GM23338 (cell line): ENCODE data around the gene COG1. TPM values are rescaled to one million over a fixed set of nuclear protein-coding genes. Genes with fewer than 3 reads are reported as not detected.

Experiments
- ATAC-seq: fragments of 200-7000 bp; cut with Tn5 transposase; 3 replicates; pipeline ENCODE4 v1.9.1; 2020
- DNase-seq: peaks from one replicate; pipeline ENCODE4 v3.0.0-alpha.2; 2015; ENCODE audit warnings: low spot score
- H2AFZ ChIP-seq: fragments of 200-600 bp; sonication (generic); 2 replicates; pipeline ENCODE4 v1.8.0; 2016; ENCODE audit warnings: antibody characterized with exemption, mild to moderate bottlenecking, moderate library complexity
- H3F3A ChIP-seq: fragments of 200-600 bp; sonication (generic); replicated peaks from 2 replicates; pipeline ENCODE4 v1.8.0; 2017; ENCODE audit warnings: antibody characterized with exemption, mixed run types, low read depth
- H3K27ac ChIP-seq: fragments of 200-600 bp; sonication (generic); 2 replicates; pipeline ENCODE4 v1.6.1; 2016; ENCODE audit warnings: low read depth
- H3K27me3 ChIP-seq: fragments of 200-600 bp; sonication (generic); 2 replicates; pipeline ENCODE4 v1.8.0; 2016; ENCODE audit warnings: mild to moderate bottlenecking, mixed run types, moderate library complexity; ENCODE audit not compliant: insufficient read depth
- H3K36me3 ChIP-seq: fragments of 200-600 bp; sonication (generic); 2 replicates; pipeline ENCODE4 v1.8.0; 2016; ENCODE audit warnings: mild to moderate bottlenecking; ENCODE audit not compliant: insufficient read depth
- H3K4me1 ChIP-seq: fragments of 200-600 bp; sonication (generic); 2 replicates; pipeline ENCODE4 v1.8.0; 2016; ENCODE audit warnings: mild to moderate bottlenecking, moderate library complexity; ENCODE audit not compliant: insufficient read depth
- H3K4me2 ChIP-seq: fragments of 200-600 bp; sonication (generic); 2 replicates; pipeline ENCODE4 v1.7.1; 2017; ENCODE audit warnings: mixed run types
- H3K4me3 ChIP-seq: fragments of 200-600 bp; sonication (generic); 2 replicates; pipeline ENCODE4 v1.6.1; 2016; ENCODE audit warnings: mixed run types
- H3K79me2 ChIP-seq: fragments of 200-600 bp; sonication (generic); replicated peaks from 2 replicates; pipeline ENCODE4 v1.8.0; 2017; ENCODE audit warnings: mild to moderate bottlenecking; ENCODE audit not compliant: insufficient read depth
- H3K9me2 ChIP-seq: fragments of 200-600 bp; sonication (generic); 2 replicates; pipeline ENCODE4 v1.8.0; 2017; ENCODE audit not compliant: insufficient read depth
- H4K20me1 ChIP-seq: fragments of 200-600 bp; sonication (generic); replicated peaks from 2 replicates; pipeline ENCODE4 v1.8.0; 2017; ENCODE audit warnings: mild to moderate bottlenecking; ENCODE audit not compliant: insufficient read depth
- H3K27ac Mint-ChIP-seq: 2 replicates; pipeline ENCODE4 v1.8.0; 2020; ENCODE audit warnings: inconsistent platforms, mild to moderate bottlenecking, moderate library complexity, mixed read lengths
- H3K27me3 Mint-ChIP-seq: 3 replicates; pipeline ENCODE4 v1.8.0; 2022; ENCODE audit warnings: low read depth, mild to moderate bottlenecking, moderate library complexity, mixed read lengths, inconsistent platforms; ENCODE audit not compliant: insufficient read depth, poor library complexity
- H3K36me3 Mint-ChIP-seq: 3 replicates; pipeline ENCODE4 v1.8.0; 2021; ENCODE audit warnings: low read depth, mild to moderate bottlenecking, inconsistent platforms, moderate library complexity, mixed read lengths
- H3K4me1 Mint-ChIP-seq: 3 replicates; pipeline ENCODE4 v1.8.0; 2020; ENCODE audit warnings: mild to moderate bottlenecking, inconsistent platforms, mixed read lengths
- H3K4me3 Mint-ChIP-seq: 3 replicates; pipeline ENCODE4 v1.8.0; 2021; ENCODE audit warnings: moderate library complexity, mild to moderate bottlenecking, inconsistent platforms, mixed read lengths
- H3K9me3 Mint-ChIP-seq: 3 replicates; pipeline ENCODE4 v1.8.0; 2020; ENCODE audit warnings: moderate library complexity, mild to moderate bottlenecking, inconsistent platforms, mixed read lengths
- CTCF ChIP-seq, 2 experiments: fragments of 200-600 bp in 1 of 2; sonication (generic) in 1 of 2; conservative IDR thresholded peaks; 2 replicates each; pipeline versions ENCODE4 v1.5.1 to v1.6.1; 2016 to 2017; ENCODE audit warnings: antibody characterized with exemption in 2 of 2, low read depth in 2 of 2, mild to moderate bottlenecking in 2 of 2, moderate library complexity in 1 of 2
- ETS1 ChIP-seq: IDR thresholded peaks from 2 replicates; pipeline ENCODE4 v1.6.1; 2016; ENCODE audit warnings: antibody characterized with exemption
- EZH2 ChIP-seq: fragments of 200-600 bp; sonication (generic); IDR thresholded peaks from one replicate; pipeline ENCODE4 v1.8.0; 2017; ENCODE audit warnings: antibody characterized with exemption, mild to moderate bottlenecking, low read depth; ENCODE audit not compliant: unreplicated experiment
- EZH2phosphoT487 ChIP-seq: fragments of 200-600 bp; sonication (generic); IDR thresholded peaks from one replicate; pipeline ENCODE4 v1.8.1; 2018; ENCODE audit warnings: antibody characterized with exemption; ENCODE audit not compliant: unreplicated experiment
- POLR2AphosphoS5 ChIP-seq: IDR thresholded peaks from 2 replicates; pipeline ENCODE4 v1.6.1; 2016; ENCODE audit warnings: antibody characterized with exemption, low read depth
- REST ChIP-seq: IDR thresholded peaks from one replicate; pipeline ENCODE4 v1.6.1; 2018; ENCODE audit warnings: antibody characterized with exemption; ENCODE audit not compliant: unreplicated experiment
- ZNF114 ChIP-seq: fragments of 250-450 bp; sonication (Bioruptor Pico); IDR thresholded peaks from 2 replicates; pipeline ENCODE4 v1.5.0; 2020; ENCODE audit warnings: mild to moderate bottlenecking, moderate library complexity
- ZNF331 ChIP-seq: fragments of 250-450 bp; sonication (Bioruptor Pico); IDR thresholded peaks from 2 replicates; pipeline ENCODE4 v1.5.0; 2020; ENCODE audit warnings: low read depth, mild to moderate bottlenecking, moderate library complexity
- polyA plus RNA-seq: library from polyadenylated mRNA; unstranded; fragments of >200 nt; fragmentation: Nextera tagmentation; extraction: Ambion mirVana; gene quantifications from 2 replicates; pipeline ENCODE4 v1.2.1, GENCODE V29; 2016
- total RNA-seq: library from RNA; depleted of rRNA; stranded (reverse); fragments of >200 nt; shearing (Covaris generic); gene quantifications from 2 replicates; pipeline ENCODE4 v1.2.3, GENCODE V29; 2014

Gene COG1
- total and polyA plus RNA-seq, 2 experiments from 2014 or later: 15.0 to 26.1 TPM

GRCh38 chr17:73166731-73167581 is 25.9 kb upstream of the COG1 start:
- Mint-ChIP-seq H3K27me3 (peaks cover 63% of the 10 kb centered on the region), H3K27ac (no peak overlapping the region), H3K4me1 (peaks cover 40% of the 10 kb centered on the region), H3K9me3 (peaks cover 20% of the 10 kb centered on the region), H3K36me3 (peaks cover 33% of the 10 kb centered on the region), H3K4me3 (peak overlapping the region; percentile 88)
- DNase-seq (no peak), ATAC-seq (no peak)
- H3K4me2 ChIP-seq: peak overlapping the region; percentile 99
- H3K27me3 ChIP-seq: peaks cover 61% of the 10 kb centered on the region
- TF ChIP-seq ETS1 (no peak), EZH2 (no peak), REST (no peak), EZH2phosphoT487 (no peak)
- no peaks in the 10 kb centered on the region for H4K20me1 ChIP-seq
- no peak overlapping the region for H3K27ac ChIP-seq
- peaks cover 14% of the 10 kb centered on the region for H3K9me2 ChIP-seq
- H3K36me3 ChIP-seq: no peaks in the 10 kb centered on the region
- H2AFZ ChIP-seq: no peak overlapping the region
- H3K4me3 ChIP-seq: peak overlapping the region; percentile 89
- H3F3A ChIP-seq: no peaks in the 10 kb centered on the region
- H3K79me2 ChIP-seq: no peaks in the 10 kb centered on the region
- H3K4me1 ChIP-seq: peaks cover 28% of the 10 kb centered on the region

- Histone ChIP-seq H3K27ac (no peak overlapping the region), H3K36me3 (no peaks in the 10 kb centered on the region), H3K79me2 (no peaks in the 10 kb centered on the region), H4K20me1 (no peaks in the 10 kb centered on the region), H2AFZ (no peak overlapping the region), H3K4me1 (peaks cover 33% of the 10 kb centered on the region), H3K4me3 (no peak overlapping the region), H3K27me3 (peaks cover 51% of the 10 kb centered on the region), H3K9me2 (peaks cover 14% of the 10 kb centered on the region), H3F3A (no peaks in the 10 kb centered on the region), H3K4me2 (no peak overlapping the region)
- Mint-ChIP-seq H3K9me3 (peaks cover 20% of the 10 kb centered on the region), H3K27ac (no peak overlapping the region), H3K4me3 (no peak overlapping the region), H3K27me3 (peaks cover 51% of the 10 kb centered on the region), H3K36me3 (peaks cover 33% of the 10 kb centered on the region), H3K4me1 (peaks cover 43% of the 10 kb centered on the region)
- DNase-seq: no peak
- ATAC-seq: no peak
- no peak for TF ChIP-seq CTCF (conservative IDR thresholded peaks at IDR 0.05; ENCODE audit: low read depth in 2 of 2)
- TF ChIP-seq ETS1: no peak
- no peak for TF ChIP-seq EZH2phosphoT487
- TF ChIP-seq EZH2: no peak
- no peak for TF ChIP-seq POLR2AphosphoS5
- no peak for TF ChIP-seq REST
- no peak for TF ChIP-seq ZNF331 (CRISPR knock-in tag)
- no peak for TF ChIP-seq ZNF114 (CRISPR knock-in tag)
These were observed 24.2 kb upstream of the COG1 start for GRCh38 chr17:73168667-73169066.
